Uterus (tissue), 4 donors: ENCODE measurements around the gene KIF5B. TPM values are rescaled to one million over a fixed set of nuclear protein-coding genes. Genes with fewer than 3 reads are reported as not detected.
A peak's percentile ranks its signal among the peaks of the same experiment; 100 is the strongest.

Experiments used
- DNase-seq, 2 donors: peaks; one replicate each; pipeline ENCODE4 v3.0.0-alpha.2; 2019 to 2020
- H3K27ac ChIP-seq, 2 donors: fragments of 200-600 bp; sonication (generic); 1 replicate in 1 of 2; 2 replicates in 1 of 2; pipeline ENCODE4 v1.5.1; 2016 to 2018
- H3K27me3 ChIP-seq, 2 donors: fragments of 200-600 bp; sonication (generic); one replicate each; pipeline ENCODE4 v1.5.1; 2018 to 2019; ENCODE audit warnings: control low read depth in 1 of 2
- H3K36me3 ChIP-seq, 2 donors: fragments of 200-600 bp; sonication (generic); one replicate each; pipeline ENCODE4 v1.5.1; 2019; ENCODE audit warnings: control low read depth in 1 of 2
- H3K4me1 ChIP-seq, 2 donors: fragments of 200-600 bp; sonication (generic); one replicate each; pipeline ENCODE4 v1.5.1; 2018 to 2019; ENCODE audit warnings: control low read depth in 1 of 2
- H3K4me3 ChIP-seq, 2 donors: fragments of 200-600 bp; sonication (generic); 1 replicate in 1 of 2; 2 replicates in 1 of 2; pipeline ENCODE4 v1.5.1; 2018 to 2019; ENCODE audit warnings: mild to moderate bottlenecking in 1 of 2
- H3K9me3 ChIP-seq, 2 donors: fragments of 200-600 bp; sonication (generic); one replicate each; pipeline ENCODE4 v1.5.1; 2019; ENCODE audit warnings: control low read depth in 1 of 2
- CTCF ChIP-seq, 4 experiments: fragments of 200-600 bp in 2 of 4; fragments of 450-650 bp in 2 of 4; sonication (generic) in 2 of 4; IDR thresholded peaks; one replicate each; pipeline ENCODE4 v1.5.1; 2016 to 2019; ENCODE audit warnings: antibody characterized with exemption in 4 of 4, mild to moderate bottlenecking in 2 of 4, moderate library complexity in 1 of 4
- POLR2A ChIP-seq, 2 donors: fragments of 450-650 bp; IDR thresholded peaks; one replicate each; pipeline ENCODE4 v1.6.1; 2016; ENCODE audit warnings: antibody characterized with exemption in 2 of 2, mild to moderate bottlenecking in 1 of 2, moderate library complexity in 1 of 2
- intact Hi-C: fragments of 100-400 bp; cut with DNase I; formaldehyde crosslinking; loops from one replicate; pipeline ENCODE4 v1.15.1; 2023; ENCODE audit warnings: low total_unique reads
- total RNA-seq, 4 donors: library from RNA; depleted of rRNA in 3 of 4; stranded (reverse); fragments of >200 nt in 3 of 4; gene quantifications; one replicate each; pipeline versions ENCODE4 v1.1.0 to v1.2.4, GENCODE V29; 2014 to 2023
- donor health status: DM: yes; HTN: yes; CAD: no.

Gene KIF5B
- 100 to 1,000 TPM in 3 of 4 donors, 10 to 100 TPM in 1; 84.0 to 156 (median 106) TPM for total RNA-seq

DNA sequence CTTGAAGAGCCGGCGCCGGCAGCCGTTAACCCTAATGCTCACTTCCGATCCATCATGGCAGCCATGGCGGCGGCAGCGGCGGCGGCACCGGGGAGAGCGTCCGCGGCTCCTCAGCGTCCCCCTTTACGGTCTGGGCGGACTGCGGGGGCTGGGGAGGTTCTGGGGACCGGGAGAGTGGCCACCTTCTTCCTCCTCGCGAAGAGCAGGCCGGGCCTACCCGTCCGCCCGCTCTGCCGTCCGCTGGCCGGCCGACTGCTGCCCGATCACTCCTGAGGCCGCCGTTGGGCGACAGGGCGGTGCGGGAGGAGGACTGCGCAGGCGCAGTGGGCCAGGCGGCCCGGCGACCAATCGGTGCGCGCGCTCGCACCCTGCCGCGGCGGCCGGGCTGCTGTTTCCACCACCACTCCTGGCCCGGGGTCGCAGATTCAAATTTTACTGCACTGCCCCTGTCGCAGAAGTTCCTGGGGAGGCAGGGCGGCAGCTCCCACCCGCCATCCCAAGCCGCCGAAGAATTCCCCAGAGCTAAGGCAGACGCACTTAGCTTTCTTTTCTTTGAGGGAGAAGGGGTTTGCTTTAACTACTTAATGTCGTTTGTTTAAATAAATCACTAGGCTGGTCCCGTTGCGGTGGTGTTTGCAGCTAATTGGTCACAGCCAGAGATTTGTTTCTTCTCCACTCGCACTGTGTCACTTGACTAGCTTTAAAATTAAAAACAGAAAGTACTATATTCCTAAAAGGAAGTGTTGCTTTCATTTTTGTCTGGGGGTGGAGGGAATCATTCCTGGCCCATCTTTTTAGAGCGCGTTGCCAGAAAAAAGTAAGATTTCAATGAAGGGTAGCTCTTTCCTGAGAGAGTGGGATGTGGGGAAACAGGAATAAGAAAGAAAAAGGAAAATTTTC, at the start of gene KIF5B:
TSS of gene KIF5B (minus strand) at position 290 of the 900 bp plus-strand sequence. CDS start 452 bp downstream, outside the sequence.
- TF ChIP-seq POLR2A (IDR thresholded peaks at IDR 0.05): peak; percentile 91 to 100
- no peak for TF ChIP-seq CTCF (IDR thresholded peaks at IDR 0.05)
- Histone ChIP-seq H3K9me3 (no peaks in the 10 kb centered on the region), H3K36me3 (no peaks in the 10 kb centered on the region), H3K27me3 (no peaks in the 10 kb centered on the region), H3K4me3 (peak within 1 kb of the TSS; percentile 56 to 93), H3K27ac (peak within 1 kb of the TSS; percentile 95 to 99), H3K4me1 (no peaks in the 10 kb centered on the region)
- intact Hi-C loops: no loop called here
- peak; percentile 79 to 89 for DNase-seq

- Histone ChIP-seq H3K27me3 (no peaks in the 10 kb centered on the region), H3K27ac (no peak overlapping the region), H3K9me3 (no peaks in the 10 kb centered on the region), H3K36me3 (no peaks in the 10 kb centered on the region), H3K4me1 (no peaks in the 10 kb centered on the region), H3K4me3 (no peak overlapping the region)
- no peak for TF ChIP-seq CTCF (IDR thresholded peaks at IDR 0.05)
- TF ChIP-seq POLR2A (IDR thresholded peaks at IDR 0.05): no peak
- no peak for DNase-seq
- intact Hi-C loops: no loop called here
Observed at GRCh38 chr10:32105782-32106382, 49.7 kb upstream of the KIF5B start.

GRCh38 chr10:32104622-32105509, 48.6 kb upstream of the KIF5B start:
- TF ChIP-seq CTCF (IDR thresholded peaks at IDR 0.05) (no peak), POLR2A (IDR thresholded peaks at IDR 0.05) (no peak)
- H3K27ac ChIP-seq: no peak overlapping the region
- intact Hi-C loops: no loop called here

GRCh38 chr10:32104181-32104580, 48.0 kb upstream of the KIF5B start:
- Histone ChIP-seq H3K27ac (no peak overlapping the region), H3K27me3 (no peaks in the 10 kb centered on the region), H3K36me3 (no peaks in the 10 kb centered on the region), H3K4me3 (no peak overlapping the region), H3K4me1 (no peaks in the 10 kb centered on the region), H3K9me3 (no peaks in the 10 kb centered on the region)
- intact Hi-C loops: no loop called here
- TF ChIP-seq POLR2A (IDR thresholded peaks at IDR 0.05) (no peak), CTCF (IDR thresholded peaks at IDR 0.05) (no peak)
- no peak for DNase-seq

More at GRCh38 chr10:32104622-32105509, 48.6 kb upstream of the KIF5B start:
- H3K4me1 ChIP-seq: no peaks in the 10 kb centered on the region
- no peaks in the 10 kb centered on the region for H3K9me3 ChIP-seq
- H3K4me3 ChIP-seq: no peak overlapping the region
- H3K36me3 ChIP-seq: no peaks in the 10 kb centered on the region
- no peak for DNase-seq
- H3K27me3 ChIP-seq: no peaks in the 10 kb centered on the region
